Measurements from ENCODE around the gene FNBP1L.

FNBP1L gene

GRCh38 chr1:93503816-93504215 is 55.9 kb downstream of the FNBP1L start:
- Histone ChIP-seq H2BK12ac (ENCODE audit: low read length) (no peak overlapping the region), H3K4me2 (ENCODE audit: low read length) (no peak overlapping the region), H3K27me3 (ENCODE audit: insufficient read depth, low read length) (no peaks in the 10 kb centered on the region), H2AK5ac (ENCODE audit: low read length) (no peak overlapping the region), H3K18ac (ENCODE audit: low read length) (no peak overlapping the region), H3K9me3 (ENCODE audit: insufficient read depth, low read depth, low read length) (no peaks in the 10 kb centered on the region), H3K23ac (ENCODE audit: low read length) (no peak overlapping the region), H2BK5ac (ENCODE audit: low read depth, low read length, poor library complexity) (no peak overlapping the region), H3K79me2 (ENCODE audit: control insufficient read depth, insufficient read depth, low read length, poor library complexity) (peaks cover 2% of the 10 kb centered on the region), H3K4me1 (ENCODE audit: control insufficient read depth in 1 of 2, insufficient read depth in 2 of 2, low read length in 2 of 2) (peaks cover 0 to 2% of the 10 kb centered on the region in 2 experiments), H4K8ac (ENCODE audit: low read depth, low read length) (no peak overlapping the region), H3K79me1 (ENCODE audit: low read length) (no peaks in the 10 kb centered on the region), H4K91ac (ENCODE audit: low read depth, low read length) (no peak overlapping the region), H2BK120ac (ENCODE audit: insufficient read depth, low read length, poor library complexity) (no peak overlapping the region), H4K12ac (ENCODE audit: low read depth, low read length) (no peak overlapping the region), H3K9ac (ENCODE audit: low read length) (no peak overlapping the region), H2AFZ (ENCODE audit: insufficient read depth, low read length, poor library complexity) (no peak overlapping the region), H3K36me3 (ENCODE audit: control insufficient read depth in 1 of 2, insufficient read depth in 2 of 2, low read length in 2 of 2) (peaks cover 3 to 4% of the 10 kb centered on the region in 2 experiments), H3K4me3 (ENCODE audit: low read depth, low read length) (no peak overlapping the region), H3K27ac (ENCODE audit: low read depth, low read length) (no peak overlapping the region), H3K4ac (ENCODE audit: low read depth, low read length) (no peak overlapping the region), H3K14ac (ENCODE audit: low read length) (no peak overlapping the region)
- DNase-seq = no peak

- no peak for DNase-seq
- Histone ChIP-seq H4K8ac (ENCODE audit: low read depth, low read length) (no peak overlapping the region), H4K91ac (ENCODE audit: low read depth, low read length) (no peak overlapping the region), H4K12ac (ENCODE audit: low read depth, low read length) (no peak overlapping the region), H3K4ac (ENCODE audit: low read depth, low read length) (no peak overlapping the region), H2AFZ (ENCODE audit: insufficient read depth, low read length, poor library complexity) (no peak overlapping the region), H3K27ac (ENCODE audit: low read depth, low read length) (no peak overlapping the region), H3K79me1 (ENCODE audit: low read length) (no peaks in the 10 kb centered on the region), H3K79me2 (ENCODE audit: control insufficient read depth, insufficient read depth, low read length, poor library complexity) (no peaks in the 10 kb centered on the region), H2AK5ac (ENCODE audit: low read length) (no peak overlapping the region), H3K4me3 (ENCODE audit: low read depth, low read length) (no peak overlapping the region), H2BK12ac (ENCODE audit: low read length) (no peak overlapping the region), H3K18ac (ENCODE audit: low read length) (no peak overlapping the region), H3K4me2 (ENCODE audit: low read length) (no peak overlapping the region), H2BK5ac (ENCODE audit: low read depth, low read length, poor library complexity) (no peak overlapping the region), H3K27me3 (ENCODE audit: insufficient read depth, low read length) (no peaks in the 10 kb centered on the region), H3K9ac (ENCODE audit: low read length) (no peak overlapping the region), H3K23ac (ENCODE audit: low read length) (no peak overlapping the region), H3K4me1 (ENCODE audit: control insufficient read depth in 1 of 2, insufficient read depth in 2 of 2, low read length in 2 of 2) (peaks cover 0 to 2% of the 10 kb centered on the region in 2 experiments), H3K9me3 (ENCODE audit: insufficient read depth, low read depth, low read length) (no peaks in the 10 kb centered on the region), H3K36me3 (ENCODE audit: control insufficient read depth in 1 of 2, insufficient read depth in 2 of 2, low read length in 2 of 2) (peaks cover 3 to 7% of the 10 kb centered on the region in 2 experiments), H3K14ac (ENCODE audit: low read length) (no peak overlapping the region), H2BK120ac (ENCODE audit: insufficient read depth, low read length, poor library complexity) (no peak overlapping the region)
- no CpG with 5 or more reads among the region's 8 CpGs for WGBS (ENCODE audit: extremely low coverage, insufficient coverage, insufficient read length)
Observed at GRCh38 chr1:93504247-93505033, 56.5 kb downstream of the FNBP1L start.

GRCh38 chr1:93506126-93506525 is 58.2 kb downstream of the FNBP1L start:
- no peak overlapping the region for H4K12ac ChIP-seq (ENCODE audit: low read depth, low read length)
- no peaks in the 10 kb centered on the region for H3K9me3 ChIP-seq (ENCODE audit: insufficient read depth, low read depth, low read length)
- H3K9ac ChIP-seq (ENCODE audit: low read length) = no peak overlapping the region
- no peaks in the 10 kb centered on the region for H3K27me3 ChIP-seq (ENCODE audit: insufficient read depth, low read length)
- peak overlapping the region; percentile 1 for H3K4ac ChIP-seq (ENCODE audit: low read depth, low read length)
- no peak overlapping the region for H4K8ac ChIP-seq (ENCODE audit: low read depth, low read length)
- no peak overlapping the region for H3K27ac ChIP-seq (ENCODE audit: low read depth, low read length)
- H2AFZ ChIP-seq (ENCODE audit: insufficient read depth, low read length, poor library complexity) = no peak overlapping the region
- no peak overlapping the region for H2BK12ac ChIP-seq (ENCODE audit: low read length)
- no peak overlapping the region for H3K4me3 ChIP-seq (ENCODE audit: low read depth, low read length)
- no peak for DNase-seq
- H3K23ac ChIP-seq (ENCODE audit: low read length) = no peak overlapping the region
- no peak overlapping the region for H3K14ac ChIP-seq (ENCODE audit: low read length)
- no peak overlapping the region for H3K4me2 ChIP-seq (ENCODE audit: low read length)
- H2BK5ac ChIP-seq (ENCODE audit: low read depth, low read length, poor library complexity) = no peak overlapping the region
- H4K91ac ChIP-seq (ENCODE audit: low read depth, low read length) = no peak overlapping the region
- WGBS (ENCODE audit: extremely low coverage, insufficient coverage, insufficient read length) = no CpG with 5 or more reads among the region's 3 CpGs
- H3K79me1 ChIP-seq (ENCODE audit: low read length) = no peaks in the 10 kb centered on the region
- no peak overlapping the region for H2BK120ac ChIP-seq (ENCODE audit: insufficient read depth, low read length, poor library complexity)
- H3K4me1 ChIP-seq (ENCODE audit: control insufficient read depth in 1 of 2, insufficient read depth in 2 of 2, low read length in 2 of 2) = peaks cover 0 to 4% of the 10 kb centered on the region in 2 experiments
- H3K79me2 ChIP-seq (ENCODE audit: control insufficient read depth, insufficient read depth, low read length, poor library complexity) = no peaks in the 10 kb centered on the region
- H2AK5ac ChIP-seq (ENCODE audit: low read length) = no peak overlapping the region
- H3K18ac ChIP-seq (ENCODE audit: low read length) = no peak overlapping the region
- peaks cover 6 to 9% of the 10 kb centered on the region in 2 experiments for H3K36me3 ChIP-seq (ENCODE audit: control insufficient read depth in 1 of 2, insufficient read depth in 2 of 2, low read length in 2 of 2)

- no peak overlapping the region for H4K91ac ChIP-seq (ENCODE audit: low read depth, low read length)
- H4K8ac ChIP-seq (ENCODE audit: low read depth, low read length) = no peak overlapping the region
- H3K9ac ChIP-seq (ENCODE audit: low read length) = no peak overlapping the region
- DNase-seq = peak in 1 of 2 donors; percentile 13
- no peak overlapping the region for H3K27ac ChIP-seq (ENCODE audit: low read depth, low read length)
- H3K4ac ChIP-seq (ENCODE audit: low read depth, low read length) = peak overlapping the region; percentile 55
- H3K14ac ChIP-seq (ENCODE audit: low read length) = no peak overlapping the region
- no peaks in the 10 kb centered on the region for H3K27me3 ChIP-seq (ENCODE audit: insufficient read depth, low read length)
- no peaks in the 10 kb centered on the region for H3K79me2 ChIP-seq (ENCODE audit: control insufficient read depth, insufficient read depth, low read length, poor library complexity)
- H2BK12ac ChIP-seq (ENCODE audit: low read length) = no peak overlapping the region
- no peaks in the 10 kb centered on the region for H3K79me1 ChIP-seq (ENCODE audit: low read length)
- H3K23ac ChIP-seq (ENCODE audit: low read length) = no peak overlapping the region
- H3K4me3 ChIP-seq (ENCODE audit: low read depth, low read length) = no peak overlapping the region
- H3K36me3 ChIP-seq (ENCODE audit: control insufficient read depth in 1 of 2, insufficient read depth in 2 of 2, low read length in 2 of 2) = peaks cover 0 to 4% of the 10 kb centered on the region in 2 experiments
- no peak overlapping the region for H3K18ac ChIP-seq (ENCODE audit: low read length)
- no peak overlapping the region for H3K4me2 ChIP-seq (ENCODE audit: low read length)
- H2BK120ac ChIP-seq (ENCODE audit: insufficient read depth, low read length, poor library complexity) = no peak overlapping the region
- H4K12ac ChIP-seq (ENCODE audit: low read depth, low read length) = no peak overlapping the region
- no peak overlapping the region for H2AK5ac ChIP-seq (ENCODE audit: low read length)
- no peak overlapping the region for H2BK5ac ChIP-seq (ENCODE audit: low read depth, low read length, poor library complexity)
- no peak overlapping the region for H2AFZ ChIP-seq (ENCODE audit: insufficient read depth, low read length, poor library complexity)
- H3K4me1 ChIP-seq (ENCODE audit: control insufficient read depth in 1 of 2, insufficient read depth in 2 of 2, low read length in 2 of 2) = no peaks in the 10 kb centered on the region
- no CpG with 5 or more reads among the region's 5 CpGs for WGBS (ENCODE audit: extremely low coverage, insufficient coverage, insufficient read length)
- H3K9me3 ChIP-seq (ENCODE audit: insufficient read depth, low read depth, low read length) = no peaks in the 10 kb centered on the region
Observed at GRCh38 chr1:93516164-93516563, 68.2 kb downstream of the FNBP1L start.

All from trophoblast cell (in vitro differentiated cells and primary cell).